H1 (cell line): ENCODE measurements around the gene ZCCHC10. TPM values are rescaled to one million over a fixed set of nuclear protein-coding genes. Genes with fewer than 3 reads are reported as not detected.

ENCODE experiments used
- CTCF ChIA-PET: fragments of 300-600 bp; sonication (Branson Sonifier 250); formaldehyde crosslinking; loops from one replicate; lab custom pipeline; 2021; ENCODE audit not compliant: partially characterized antibody; lab: Charles Lee
- POLR2A ChIA-PET: fragments of 300-600 bp; sonication (Branson Sonifier 250); formaldehyde crosslinking; loops from one replicate; lab custom pipeline; 2021; ENCODE audit warnings: inconsistent platforms; ENCODE audit not compliant: partially characterized antibody; lab: Charles Lee
- DNase-seq, 2 experiments: peaks; one replicate each; pipeline versions ENCODE4 v3.0.0 to v3.0.0-alpha.2; 2010 to 2022; ENCODE audit warnings: low spot score in 2 of 2, low read depth in 1 of 2, mixed read lengths in 1 of 2
- FAIRE-seq: peaks from 2 replicates; lab custom pipeline; 2011; peaks lifted over from hg19 to GRCh38; lab: Jason Lieb, UNC
- H2AFZ ChIP-seq: 2 replicates; pipeline ENCODE4 v1.8.1; 2012; ENCODE audit warnings: low read length, inconsistent platforms
- H2AK5ac ChIP-seq: 2 replicates; pipeline ENCODE4 v1.6.1; 2013; ENCODE audit warnings: low read depth, low read length
- H2BK120ac ChIP-seq: replicated peaks from 2 replicates; pipeline ENCODE3; 2013; ENCODE audit warnings: low read depth, low read length, inconsistent platforms
- H2BK12ac ChIP-seq: 2 replicates; pipeline ENCODE4 v1.6.1; 2013; ENCODE audit warnings: low read depth, low read length
- H2BK15ac ChIP-seq: 2 replicates; pipeline ENCODE4 v1.6.1; 2013; ENCODE audit warnings: low read length
- H2BK20ac ChIP-seq: 2 replicates; pipeline ENCODE4 v1.6.1; 2013; ENCODE audit warnings: low read length
- H2BK5ac ChIP-seq: 2 replicates; pipeline ENCODE4 v1.6.1; 2013; ENCODE audit warnings: low read depth, low read length
- H3K14ac ChIP-seq: 2 replicates; pipeline ENCODE4 v1.6.1; 2013; ENCODE audit warnings: inconsistent platforms; ENCODE audit not compliant: insufficient read length
- H3K18ac ChIP-seq: 2 replicates; pipeline ENCODE4 v1.6.1; 2013; ENCODE audit warnings: low read length; ENCODE audit errors: extremely low read depth
- H3K23ac ChIP-seq: 2 replicates; pipeline ENCODE4 v1.6.1; 2013; ENCODE audit warnings: inconsistent platforms; ENCODE audit not compliant: insufficient read length
- H3K23me2 ChIP-seq: 2 replicates; pipeline ENCODE4 v1.6.1; 2013; ENCODE audit warnings: low read depth, low read length
- H3K27ac ChIP-seq: 2 replicates; pipeline ENCODE4 v1.6.1; 2011; ENCODE audit warnings: low read depth, low read length, inconsistent platforms
- H3K27me3 ChIP-seq, 4 experiments: replicated peaks in 1 of 4; 1 replicate in 1 of 4; 2 replicates in 3 of 4; pipeline versions ENCODE4 v1.6.1 to v1.8.1; 2011 to 2013; ENCODE audit warnings: low read length in 3 of 4, mild to moderate bottlenecking in 3 of 4, inconsistent platforms in 2 of 4, mixed read lengths in 2 of 4, moderate library complexity in 1 of 4; ENCODE audit not compliant: control insufficient read depth in 3 of 4, insufficient read depth in 3 of 4; ENCODE audit errors: extremely low read depth in 1 of 4
- H3K36me3 ChIP-seq, 4 experiments: 2 replicates each; pipeline versions ENCODE4 v1.6.1 to v1.8.1; 2011 to 2013; ENCODE audit warnings: mild to moderate bottlenecking in 4 of 4, low read length in 3 of 4, moderate library complexity in 2 of 4, control low read depth in 1 of 4, inconsistent platforms in 1 of 4; ENCODE audit not compliant: insufficient read depth in 4 of 4, control insufficient read depth in 2 of 4
- H3K4ac ChIP-seq: replicated peaks from 2 replicates; pipeline ENCODE3; 2013; ENCODE audit warnings: low read length, low read depth, mixed read lengths, inconsistent platforms; ENCODE audit not compliant: insufficient read length
- H3K4me1 ChIP-seq, 4 experiments: replicated peaks in 1 of 4; 1 replicate in 1 of 4; 2 replicates in 3 of 4; pipeline versions ENCODE4 v1.6.1 to v1.8.1; 2011 to 2013; ENCODE audit warnings: low read length in 3 of 4, inconsistent platforms in 2 of 4, mixed read lengths in 1 of 4; ENCODE audit not compliant: insufficient read depth in 4 of 4, control insufficient read depth in 3 of 4
- H3K4me2 ChIP-seq, 2 experiments: 2 replicates each; pipeline versions ENCODE4 v1.6.1 to v1.8.1; 2011 to 2013; ENCODE audit warnings: low read depth in 2 of 2, low read length in 2 of 2, control low read depth in 1 of 2, inconsistent platforms in 1 of 2, mild to moderate bottlenecking in 1 of 2; ENCODE audit not compliant: insufficient read depth in 1 of 2
- H3K4me3 ChIP-seq, 4 experiments: fragments of 200-600, 300-600 bp in 1 of 4; sonication (generic), shearing (Covaris generic), sonication (Bioruptor Twin) in 1 of 4; 2 replicates each; pipeline versions ENCODE4 v1.5.1 to v1.8.1; 2011 to 2016; ENCODE audit warnings: low read length in 4 of 4, low read depth in 3 of 4, control low read depth in 2 of 4, inconsistent platforms in 2 of 4, mild to moderate bottlenecking in 2 of 4, mixed read lengths in 1 of 4, moderate library complexity in 1 of 4; ENCODE audit not compliant: insufficient read depth in 2 of 4; ENCODE audit errors: extremely low read depth in 1 of 4
- H3K56ac ChIP-seq: replicated peaks from 2 replicates; pipeline ENCODE3; 2013; ENCODE audit warnings: low read depth, mild to moderate bottlenecking, mixed read lengths, low read length, inconsistent platforms; ENCODE audit not compliant: insufficient read length
- H3K79me1 ChIP-seq: 2 replicates; pipeline ENCODE4 v1.6.1; 2013; ENCODE audit warnings: low read depth, low read length, control low read depth
- H3K79me2 ChIP-seq, 2 experiments: 2 replicates each; pipeline versions ENCODE4 v1.6.1 to v1.8.1; 2012 to 2013; ENCODE audit warnings: low read length in 2 of 2, mild to moderate bottlenecking in 2 of 2, inconsistent platforms in 1 of 2; ENCODE audit not compliant: insufficient read depth in 2 of 2, control insufficient read depth in 1 of 2
- H3K9ac ChIP-seq, 4 experiments: replicated peaks in 1 of 4; 1 replicate in 1 of 4; 2 replicates in 3 of 4; pipeline versions ENCODE4 v1.6.1 to v1.8.1; 2011 to 2013; ENCODE audit warnings: low read depth in 3 of 4, low read length in 3 of 4, control low read depth in 2 of 4, mild to moderate bottlenecking in 2 of 4, moderate library complexity in 2 of 4, inconsistent platforms in 1 of 4; ENCODE audit errors: extremely low read depth in 1 of 4
- H3K9me3 ChIP-seq, 2 experiments: 2 replicates each; pipeline versions ENCODE4 v1.6.1 to v1.8.1; 2012 to 2013; ENCODE audit warnings: mild to moderate bottlenecking in 2 of 2, moderate library complexity in 2 of 2, control low read depth in 1 of 2, inconsistent platforms in 1 of 2, low read depth in 1 of 2, low read length in 1 of 2, mixed read lengths in 1 of 2; ENCODE audit not compliant: insufficient read depth in 2 of 2
- H4K20me1 ChIP-seq, 2 experiments: replicated peaks in 1 of 2; 2 replicates each; pipeline versions ENCODE3 to v1.8.1; 2011 to 2013; ENCODE audit warnings: inconsistent platforms in 2 of 2, low read length in 2 of 2, mild to moderate bottlenecking in 1 of 2; ENCODE audit not compliant: insufficient read depth in 2 of 2, control insufficient read depth in 1 of 2
- H4K5ac ChIP-seq: 2 replicates; pipeline ENCODE4 v1.6.1; 2013; ENCODE audit warnings: low read length, low read depth, mixed read lengths, inconsistent platforms; ENCODE audit not compliant: insufficient read length
- H4K8ac ChIP-seq: 2 replicates; pipeline ENCODE4 v1.8.0; 2013; ENCODE audit warnings: mild to moderate bottlenecking, moderate library complexity, low read length, inconsistent platforms; ENCODE audit not compliant: insufficient read depth; ENCODE audit errors: extremely low read depth
- H4K91ac ChIP-seq: replicated peaks from 2 replicates; pipeline ENCODE3; 2013; ENCODE audit warnings: low read length, mixed read lengths, inconsistent platforms; ENCODE audit not compliant: insufficient read length
- CHD1 ChIP-seq: IDR thresholded peaks from 2 replicates; pipeline ENCODE4 v1.6.1; 2012; ENCODE audit warnings: low read depth, low read length, improper control_type of control experiment
- SIN3A ChIP-seq, 2 experiments: IDR thresholded peaks in 1 of 2; conservative IDR thresholded peaks in 1 of 2; 2 replicates each; pipeline ENCODE4 v1.6.1; 2011 to 2012; ENCODE audit warnings: low read length in 2 of 2, improper control_type of control experiment in 1 of 2, low read depth in 1 of 2, mild to moderate bottlenecking in 1 of 2
- SIX5 ChIP-seq: IDR thresholded peaks from 2 replicates; pipeline ENCODE4 v1.6.1; 2011; ENCODE audit warnings: mild to moderate bottlenecking, low read depth, low read length
- WGBS, 2 experiments: shearing (Covaris generic) in 1 of 2; methylation state at CpG; one replicate each; pipeline versions ENCODE4 v1.1.6 to v1.1.7; 2013 to 2015; ENCODE audit warnings: low lambda C conversion rate in 2 of 2, mixed read lengths in 2 of 2, inconsistent platforms in 1 of 2, low coverage in 1 of 2, missing lambda C conversion rate in 1 of 2; ENCODE audit not compliant: insufficient replicate concordance in 2 of 2, insufficient coverage in 1 of 2, insufficient read length in 1 of 2; ENCODE audit errors: extremely low coverage in 1 of 2, missing lambda C conversion rate in 1 of 2; 5-methylcytosine and 5-hydroxymethylcytosine counted together
- polyA plus RNA-seq, 7 experiments: library from polyadenylated mRNA; depleted of rRNA in 3 of 7; stranded (reverse) in 5 of 7; unstranded in 2 of 7; fragments of >200 nt in 5 of 7; fragments of 200-250 nt in 2 of 7; gene quantifications; 1 replicate in 5 of 7; 2 replicates in 1 of 7; 4 replicates in 1 of 7; pipeline versions ENCODE4 v1.2.1 to v1.2.3, GENCODE V29; 2011 to 2013; ENCODE audit warnings: missing spikeins in 2 of 7, mixed read lengths in 2 of 7
- total RNA-seq: library from RNA; stranded (reverse); fragmentation: NEBNext Ultra II Directional; extraction: Animal tissue kit (Norgen Biotek cat#: 25700); gene quantifications from 2 replicates; pipeline ENCODE4 v1.2.1, GENCODE V29; 2021

Gene ZCCHC10
- total and polyA plus RNA-seq, 2 of the 8 experiments (the other 6 are each of a cell fraction or from before 2014, with no cell fraction given) = 22.4 to 32.9 TPM

DNA sequence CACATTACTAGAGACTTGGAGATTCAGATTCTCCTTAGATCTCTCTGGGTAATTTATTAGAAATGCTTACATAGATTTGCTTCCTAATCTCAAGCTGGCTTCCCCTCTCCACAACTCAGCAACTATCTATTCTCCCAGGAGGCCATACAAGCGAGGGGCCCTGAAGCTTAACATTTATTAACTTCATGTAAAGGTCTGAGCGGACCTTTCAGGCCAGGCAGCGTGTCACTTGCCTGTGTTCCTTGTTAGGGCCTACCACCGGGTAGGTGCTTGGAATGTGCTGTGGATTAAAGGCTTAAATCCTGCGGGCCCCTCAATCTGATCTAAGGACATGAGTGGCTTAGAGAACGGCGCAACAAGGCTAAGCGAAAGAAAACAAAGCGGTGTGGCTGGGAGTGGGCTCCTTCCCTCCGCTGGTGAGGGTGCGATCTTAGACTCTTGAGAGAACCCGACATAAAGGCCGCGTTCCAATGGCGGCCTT, 24.8 kb upstream of the ZCCHC10 start:
- WGBS, 2 experiments = 3% methylated on average over 15 of the region's 15 CpGs; no CpG with 5 or more reads in 1 of the 2 experiments
- Histone ChIP-seq H3K56ac (peak overlapping the region; percentile 94), H4K20me1 (peaks cover 4 to 19% of the 10 kb centered on the region in 2 experiments), H2BK20ac (0 out of 2 replicates have a peak overlapping the region, but pooled peaks have one; percentile 64), H3K27me3 (no peaks in the 10 kb centered on the region), H4K8ac (peak overlapping the region; percentile 99; the same call in 1 of the 2 replicates)
- POLR2A ChIA-PET = interaction anchor here (0.7 to 6.6 kb wide), 31 partner anchors 8 to 1105 kb away, joined by 3 to 104 read pairs (median 4); partner anchors contain the start of genes AFF4, GDF9, SHROOM1 and UQCRQ
- 0 out of 4 replicates have a peak, but pooled peaks of 1 of the 2 experiments have one; percentile 6 for TF ChIP-seq SIN3A (conservative IDR thresholded peaks at IDR 0.05 in 1 of 2, IDR thresholded peaks at IDR 0.05 in 1 of 2; ENCODE audit: low read depth in 1 of 2, low read length in 2 of 2)
- no peak for TF ChIP-seq SIX5
- TF ChIP-seq CHD1 = peak; percentile 58
- TF ChIP-seq, all 59 proteins: peak for 2
- peak overlapping the region; percentile 12 for H4K91ac ChIP-seq
- peak overlapping the region; percentile 96; the same call in 1 of the 2 replicates for H2AK5ac ChIP-seq
- H3K9me3 ChIP-seq = no peaks in the 10 kb centered on the region
- peak overlapping the region; percentile 99 for H3K27ac ChIP-seq
- H3K23me2 ChIP-seq = peaks cover 10% of the 10 kb centered on the region
- H3K4me1 ChIP-seq = peaks cover 0 to 8% (median 2%) of the 10 kb centered on the region in 4 experiments; a peak in 4 of 7 replicates
- DNase-seq (no peak), FAIRE-seq (no peak)
- peak overlapping the region; percentile 54 to 100 (median 96) for H3K9ac ChIP-seq
- no peak overlapping the region for H2AFZ ChIP-seq
- CTCF ChIA-PET = interaction anchor here (0.6 to 1.3 kb wide), 2 partner anchors 111 to 225 kb away, joined by 3 read pairs; no protein-coding TSS in a partner anchor
- H3K4me2 ChIP-seq = peak overlapping the region; percentile 93 to 95
- peak overlapping the region; percentile 0 for H3K4ac ChIP-seq
- no peak overlapping the region for H3K23ac ChIP-seq
- peak overlapping the region; percentile 99 for H2BK5ac ChIP-seq
- peaks cover 1% of the 10 kb centered on the region; the same call in 1 of the 2 replicates for H3K79me1 ChIP-seq
- H3K14ac ChIP-seq = no peak overlapping the region
- peak overlapping the region; percentile 99 for H3K18ac ChIP-seq
- peaks cover 39 to 42% of the 10 kb centered on the region in 2 experiments for H3K79me2 ChIP-seq
- H2BK15ac ChIP-seq = peak overlapping the region; percentile 81; the same call in 1 of the 2 replicates
- peak overlapping the region; percentile 98 for H4K5ac ChIP-seq
- peak overlapping the region; percentile 30 for H2BK120ac ChIP-seq
- H3K36me3 ChIP-seq = no peaks in the 10 kb centered on the region
- peak overlapping the region; percentile 80 to 99 (median 97) for H3K4me3 ChIP-seq
- peak overlapping the region; percentile 95 for H2BK12ac ChIP-seq
